Caco-2 (cell line): ENCODE data around the gene RPL32. TPM values are rescaled to one million over a fixed set of nuclear protein-coding genes. Genes with fewer than 3 reads are reported as not detected.

Experiments used
- BruUV-seq: library from RNA; stranded (reverse); fragments of 400-500 nt; replicated peaks from 2 replicates; lab custom pipeline; 2021; lab: Mats Ljungman, UMichigan
- CTCF ChIA-PET: fragments of 300-600 bp; sonication (Branson Sonifier 250); formaldehyde crosslinking; loops from one replicate; lab custom pipeline; 2022; ENCODE audit warnings: antibody characterized with exemption; lab: Charles Lee
- POLR2A ChIA-PET: fragments of 300-600 bp; sonication (Branson Sonifier 250); formaldehyde crosslinking; loops from one replicate; lab custom pipeline; 2022; ENCODE audit warnings: antibody characterized with exemption; lab: Charles Lee
- DNase-seq, 2 experiments: peaks; one replicate each; pipeline versions ENCODE4 v3.0.0 to v3.0.0-alpha.2; 2020 to 2022
- H3K27me3 ChIP-seq: replicated peaks from 2 replicates; pipeline ENCODE4 v1.6.0; 2011; ENCODE audit warnings: low read length; ENCODE audit not compliant: control insufficient read depth, insufficient read depth
- H3K36me3 ChIP-seq: 2 replicates; pipeline ENCODE4 v1.5.1; 2011; ENCODE audit warnings: low read length; ENCODE audit not compliant: control insufficient read depth, insufficient read depth
- H3K4me1 ChIP-seq: fragments of 250-450 bp; sonication (Bioruptor Pico); 2 replicates; pipeline ENCODE4 v1.5.1; 2020; ENCODE audit warnings: mild to moderate bottlenecking
- H3K4me3 ChIP-seq: 2 replicates; pipeline ENCODE4 v1.5.1; 2011; ENCODE audit warnings: low read depth, mild to moderate bottlenecking, control low read depth, low read length
- H3K9me3 ChIP-seq: fragments of 250-450 bp; sonication (Bioruptor Pico); 2 replicates; pipeline ENCODE4 v1.5.1; 2020; ENCODE audit warnings: mild to moderate bottlenecking, moderate library complexity
- H3K27ac Mint-ChIP-seq: one replicate; pipeline ENCODE4 v1.8.0; 2022; ENCODE audit warnings: mixed read lengths; ENCODE audit not compliant: unreplicated experiment
- H3K27me3 Mint-ChIP-seq: one replicate; pipeline ENCODE4 v1.8.0; 2022; ENCODE audit warnings: mixed read lengths; ENCODE audit not compliant: insufficient read depth, unreplicated experiment
- H3K36me3 Mint-ChIP-seq: one replicate; pipeline ENCODE4 v1.8.0; 2022; ENCODE audit warnings: mild to moderate bottlenecking, mixed read lengths; ENCODE audit not compliant: insufficient read depth, unreplicated experiment
- H3K4me1 Mint-ChIP-seq: one replicate; pipeline ENCODE4 v1.8.0; 2022; ENCODE audit warnings: low read depth, mixed read lengths; ENCODE audit not compliant: unreplicated experiment
- H3K4me3 Mint-ChIP-seq: one replicate; pipeline ENCODE4 v1.8.0; 2022; ENCODE audit warnings: mild to moderate bottlenecking, moderate library complexity, mixed read lengths; ENCODE audit not compliant: unreplicated experiment
- H3K9me3 Mint-ChIP-seq: one replicate; pipeline ENCODE4 v1.8.0; 2022; ENCODE audit warnings: mixed read lengths; ENCODE audit not compliant: unreplicated experiment
- CTCF ChIP-seq, 2 experiments: fragments of 200-600 bp in 1 of 2; IDR thresholded peaks; 1 replicate in 1 of 2; 2 replicates in 1 of 2; pipeline versions ENCODE4 v1.5.1 to v1.8.0; 2011 to 2022; ENCODE audit warnings: antibody characterized with exemption in 1 of 2, control low read depth in 1 of 2, inconsistent platforms in 1 of 2, low read depth in 1 of 2, low read length in 1 of 2, mild to moderate bottlenecking in 1 of 2, moderate library complexity in 1 of 2; ENCODE audit not compliant: insufficient read depth in 1 of 2, severe bottlenecking in 1 of 2, unreplicated experiment in 1 of 2
- intact Hi-C: fragments of 100-400 bp; cut with micrococcal nuclease; formaldehyde crosslinking; loops from one replicate; pipeline ENCODE4 v1.10.0; 2022; ENCODE audit not compliant: unreplicated experiment
- total RNA-seq: library from RNA; stranded (reverse); gene quantifications from 2 replicates; pipeline ENCODE4 v1.2.3, GENCODE V29; 2022

Gene RPL32
- total RNA-seq, 1 experiment from 2014 or later: 1,713 TPM

DNA sequence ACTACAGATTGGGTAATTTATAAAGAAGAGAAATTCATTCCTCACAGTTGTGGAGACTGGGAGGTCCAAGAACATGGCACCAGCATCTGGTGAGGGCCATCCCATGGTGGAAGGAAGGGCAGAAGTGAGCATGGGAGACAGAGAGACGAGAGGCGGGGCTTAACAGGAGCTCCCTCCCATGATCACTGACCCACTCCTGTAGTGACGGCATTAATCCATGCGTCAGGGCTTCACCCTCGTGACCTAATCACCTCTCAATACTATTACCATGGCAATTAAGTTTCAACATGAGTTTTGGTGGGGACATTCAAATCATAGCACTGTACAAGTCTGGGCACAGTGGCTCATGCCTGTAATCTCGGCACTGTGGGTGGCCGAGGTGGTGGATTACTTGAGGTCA is 17.1 kb downstream of the RPL32 start:
- no peaks in the 10 kb centered on the region for H3K27me3 Mint-ChIP-seq
- Histone ChIP-seq H3K9me3 (no peaks in the 10 kb centered on the region), H3K4me3 (no peak overlapping the region), H3K36me3 (no peaks in the 10 kb centered on the region), H3K4me1 (peaks cover 5% of the 10 kb centered on the region), H3K27me3 (no peaks in the 10 kb centered on the region)
- no peak for TF ChIP-seq CTCF (IDR thresholded peaks at IDR 0.05; ENCODE audit: insufficient read depth in 1 of 2, low read depth in 1 of 2, low read length in 1 of 2, severe bottlenecking in 1 of 2, unreplicated experiment in 1 of 2)
- H3K27ac Mint-ChIP-seq: no peak overlapping the region
- no peak overlapping the region for H3K4me3 Mint-ChIP-seq
- no peak for DNase-seq
- intact Hi-C loops: no loop called here
- H3K4me1 Mint-ChIP-seq: peaks cover 7% of the 10 kb centered on the region
- H3K36me3 Mint-ChIP-seq: peaks cover 6% of the 10 kb centered on the region
- BruUV-seq: no TSS peak
- no peaks in the 10 kb centered on the region for H3K9me3 Mint-ChIP-seq
- POLR2A ChIA-PET: interaction anchor here (0.9 kb wide), 1 partner anchor 14 kb away, joined by 3 read pairs; no protein-coding TSS in a partner anchor
- CTCF ChIA-PET: interaction anchor here (1.6 kb wide), 1 partner anchor 12 kb away, joined by 7 read pairs; no protein-coding TSS in a partner anchor

DNA sequence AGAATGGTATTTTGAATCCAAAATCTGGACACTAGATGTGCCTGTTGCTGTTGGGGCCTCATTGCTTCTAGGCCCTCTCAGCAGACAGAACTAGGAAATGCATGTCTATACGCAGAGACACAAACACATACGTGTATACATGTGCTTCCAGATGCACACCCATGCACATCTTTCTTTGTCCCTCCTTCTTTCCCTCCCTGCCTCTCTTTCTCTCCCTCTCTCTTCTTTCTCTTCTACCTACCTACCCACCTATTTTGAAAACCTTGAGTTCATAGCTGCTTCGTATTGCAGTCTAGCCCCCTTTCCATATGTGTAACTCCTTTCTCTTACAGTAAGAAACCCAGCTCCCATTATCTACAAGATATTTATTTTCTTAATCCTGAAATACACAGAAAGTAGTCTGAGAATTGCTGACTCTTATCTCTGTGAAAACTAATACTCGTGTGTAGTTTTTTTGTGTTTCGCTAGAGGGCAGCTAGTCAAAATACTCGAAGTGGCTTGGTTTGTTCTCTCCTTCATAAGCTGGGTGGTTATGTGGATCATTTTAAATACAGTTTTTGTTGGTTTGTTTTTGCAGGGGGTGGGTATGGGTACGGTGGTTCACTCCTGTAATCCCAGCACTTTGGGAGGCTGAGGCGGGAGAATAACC is 18.5 kb downstream of the RPL32 start:
- Histone ChIP-seq H3K4me1 (peaks cover 5% of the 10 kb centered on the region), H3K9me3 (no peaks in the 10 kb centered on the region), H3K4me3 (no peak overlapping the region), H3K36me3 (no peaks in the 10 kb centered on the region), H3K27me3 (no peaks in the 10 kb centered on the region)
- no peak for DNase-seq
- POLR2A ChIA-PET: interaction anchor here (1.1 kb wide), 1 partner anchor 19 kb away, joined by 3 read pairs; no protein-coding TSS in a partner anchor
- H3K36me3 Mint-ChIP-seq: no peaks in the 10 kb centered on the region
- H3K27ac Mint-ChIP-seq: no peak overlapping the region
- no peaks in the 10 kb centered on the region for H3K9me3 Mint-ChIP-seq
- TF ChIP-seq CTCF (IDR thresholded peaks at IDR 0.05; ENCODE audit: insufficient read depth in 1 of 2, low read depth in 1 of 2, low read length in 1 of 2, severe bottlenecking in 1 of 2, unreplicated experiment in 1 of 2): peak; percentile 16 to 50
- no peaks in the 10 kb centered on the region for H3K27me3 Mint-ChIP-seq
- no TSS peak for BruUV-seq
- CTCF ChIA-PET: interaction anchor here (0.5 to 1.6 kb wide), 9 partner anchors 8 to 113 kb away, joined by 3 to 20 read pairs (median 3); no protein-coding TSS in a partner anchor
- H3K4me3 Mint-ChIP-seq: no peak overlapping the region
- intact Hi-C loops: loop anchor here (1.0 kb wide), 1 partner anchor 69 kb away; no protein-coding TSS in a partner anchor
- peaks cover 7% of the 10 kb centered on the region for H3K4me1 Mint-ChIP-seq

GRCh38 chr3:12818773-12819172 is 22.6 kb downstream of the RPL32 start:
- intact Hi-C loops: no loop called here
- TF ChIP-seq CTCF (IDR thresholded peaks at IDR 0.05; ENCODE audit: insufficient read depth in 1 of 2, low read depth in 1 of 2, low read length in 1 of 2, severe bottlenecking in 1 of 2, unreplicated experiment in 1 of 2): no peak
- no peaks in the 10 kb centered on the region for H3K9me3 Mint-ChIP-seq
- H3K27me3 Mint-ChIP-seq: no peaks in the 10 kb centered on the region
- H3K27me3 ChIP-seq: no peaks in the 10 kb centered on the region
- ChIA-PET CTCF (interaction anchor here (0.9 to 2.4 kb wide), 2 partner anchors 9 to 11 kb away, joined by 3 to 6 read pairs; no protein-coding TSS in a partner anchor), POLR2A (no interaction called here)
- H3K4me3 ChIP-seq: no peak overlapping the region
- DNase-seq: no peak
- no TSS peak for BruUV-seq
- H3K4me1 ChIP-seq: peaks cover 5% of the 10 kb centered on the region
- peaks cover 7% of the 10 kb centered on the region for H3K4me1 Mint-ChIP-seq
- H3K36me3 ChIP-seq: no peaks in the 10 kb centered on the region
- no peaks in the 10 kb centered on the region for H3K36me3 Mint-ChIP-seq
- no peak overlapping the region for H3K4me3 Mint-ChIP-seq
- no peaks in the 10 kb centered on the region for H3K9me3 ChIP-seq
- no peak overlapping the region for H3K27ac Mint-ChIP-seq
